Measurements from ENCODE around the gene FAM210A. TPM values are rescaled to one million over a fixed set of nuclear protein-coding genes. Genes with fewer than 3 reads are reported as not detected.
"Not testable (repeated sequence)": the region's sequence is repeated elsewhere in the genome, so short reads cannot be mapped to it uniquely, and the experiment has no call there.

Gene FAM210A
- total and polyA plus RNA-seq, 2 experiments from 2014 or later: 17.2 to 17.9 TPM

DNA sequence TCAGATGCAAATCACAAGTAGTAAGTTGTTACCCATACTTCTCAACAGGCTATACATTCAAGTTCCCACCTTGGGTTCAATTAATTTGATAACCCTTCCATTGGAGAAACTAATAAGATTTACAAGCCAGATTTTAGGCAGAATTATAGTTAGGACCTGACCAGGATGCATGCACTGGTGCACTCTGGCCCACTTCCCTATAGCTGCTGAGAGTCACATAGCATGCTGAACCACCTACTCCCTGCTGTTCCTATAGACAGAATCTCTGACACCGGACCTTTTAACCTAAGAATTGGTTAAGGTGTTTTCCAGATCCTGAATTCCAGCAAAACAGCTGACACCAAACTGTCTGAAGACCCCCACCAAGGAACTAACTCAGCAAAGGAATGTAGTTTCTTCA, 26.2 kb downstream of the FAM210A start (continued):
- TF ChIP-seq, protein P1, sequence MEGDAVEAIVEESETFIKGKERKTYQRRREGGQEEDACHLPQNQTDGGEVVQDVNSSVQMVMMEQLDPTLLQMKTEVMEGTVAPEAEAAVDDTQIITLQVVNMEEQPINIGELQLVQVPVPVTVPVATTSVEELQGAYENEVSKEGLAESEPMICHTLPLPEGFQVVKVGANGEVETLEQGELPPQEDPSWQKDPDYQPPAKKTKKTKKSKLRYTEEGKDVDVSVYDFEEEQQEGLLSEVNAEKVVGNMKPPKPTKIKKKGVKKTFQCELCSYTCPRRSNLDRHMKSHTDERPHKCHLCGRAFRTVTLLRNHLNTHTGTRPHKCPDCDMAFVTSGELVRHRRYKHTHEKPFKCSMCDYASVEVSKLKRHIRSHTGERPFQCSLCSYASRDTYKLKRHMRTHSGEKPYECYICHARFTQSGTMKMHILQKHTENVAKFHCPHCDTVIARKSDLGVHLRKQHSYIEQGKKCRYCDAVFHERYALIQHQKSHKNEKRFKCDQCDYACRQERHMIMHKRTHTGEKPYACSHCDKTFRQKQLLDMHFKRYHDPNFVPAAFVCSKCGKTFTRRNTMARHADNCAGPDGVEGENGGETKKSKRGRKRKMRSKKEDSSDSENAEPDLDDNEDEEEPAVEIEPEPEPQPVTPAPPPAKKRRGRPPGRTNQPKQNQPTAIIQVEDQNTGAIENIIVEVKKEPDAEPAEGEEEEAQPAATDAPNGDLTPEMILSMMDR (conservative IDR thresholded peaks at IDR 0.05; ENCODE audit: low read depth in 2 of 2): no peak
- TF ChIP-seq, protein P2, sequence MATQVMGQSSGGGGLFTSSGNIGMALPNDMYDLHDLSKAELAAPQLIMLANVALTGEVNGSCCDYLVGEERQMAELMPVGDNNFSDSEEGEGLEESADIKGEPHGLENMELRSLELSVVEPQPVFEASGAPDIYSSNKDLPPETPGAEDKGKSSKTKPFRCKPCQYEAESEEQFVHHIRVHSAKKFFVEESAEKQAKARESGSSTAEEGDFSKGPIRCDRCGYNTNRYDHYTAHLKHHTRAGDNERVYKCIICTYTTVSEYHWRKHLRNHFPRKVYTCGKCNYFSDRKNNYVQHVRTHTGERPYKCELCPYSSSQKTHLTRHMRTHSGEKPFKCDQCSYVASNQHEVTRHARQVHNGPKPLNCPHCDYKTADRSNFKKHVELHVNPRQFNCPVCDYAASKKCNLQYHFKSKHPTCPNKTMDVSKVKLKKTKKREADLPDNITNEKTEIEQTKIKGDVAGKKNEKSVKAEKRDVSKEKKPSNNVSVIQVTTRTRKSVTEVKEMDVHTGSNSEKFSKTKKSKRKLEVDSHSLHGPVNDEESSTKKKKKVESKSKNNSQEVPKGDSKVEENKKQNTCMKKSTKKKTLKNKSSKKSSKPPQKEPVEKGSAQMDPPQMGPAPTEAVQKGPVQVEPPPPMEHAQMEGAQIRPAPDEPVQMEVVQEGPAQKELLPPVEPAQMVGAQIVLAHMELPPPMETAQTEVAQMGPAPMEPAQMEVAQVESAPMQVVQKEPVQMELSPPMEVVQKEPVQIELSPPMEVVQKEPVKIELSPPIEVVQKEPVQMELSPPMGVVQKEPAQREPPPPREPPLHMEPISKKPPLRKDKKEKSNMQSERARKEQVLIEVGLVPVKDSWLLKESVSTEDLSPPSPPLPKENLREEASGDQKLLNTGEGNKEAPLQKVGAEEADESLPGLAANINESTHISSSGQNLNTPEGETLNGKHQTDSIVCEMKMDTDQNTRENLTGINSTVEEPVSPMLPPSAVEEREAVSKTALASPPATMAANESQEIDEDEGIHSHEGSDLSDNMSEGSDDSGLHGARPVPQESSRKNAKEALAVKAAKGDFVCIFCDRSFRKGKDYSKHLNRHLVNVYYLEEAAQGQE (IDR thresholded peaks at IDR 0.05; ENCODE audit: unreplicated experiment): no peak
- no peak for TF ChIP-seq NANOG (IDR thresholded peaks at IDR 0.05; ENCODE audit: borderline replicate concordance)

DNA sequence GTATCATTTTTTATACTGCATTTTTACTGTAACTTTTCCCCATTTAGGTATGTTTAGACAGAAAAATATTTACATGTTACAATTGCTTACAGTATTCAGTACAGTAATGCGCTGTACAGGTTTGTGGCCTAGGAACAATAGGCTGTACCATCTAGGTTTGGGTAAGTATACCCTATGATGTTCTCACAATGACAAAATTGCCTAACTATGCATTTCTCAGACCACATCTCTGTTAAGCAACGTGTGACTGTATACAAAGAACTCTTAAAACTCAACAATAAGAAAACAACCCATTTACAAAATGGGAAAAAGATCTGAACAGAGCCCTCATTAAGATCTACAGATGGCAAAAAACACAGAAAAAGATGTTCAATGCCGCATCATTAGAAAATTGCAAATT, 29.4 kb downstream of the FAM210A start:
- DNase-seq (ENCODE audit: low spot score) (no peak), ATAC-seq (no peak)
- TF ChIP-seq ZNF331 (CRISPR knock-in tag; IDR thresholded peaks at IDR 0.05; ENCODE audit: low read depth) (no peak), STAT1 (IDR thresholded peaks at IDR 0.05; ENCODE audit: unreplicated experiment) (no peak), EZH2 (IDR thresholded peaks at IDR 0.05; ENCODE audit: low read depth, unreplicated experiment) (no peak)
- Histone ChIP-seq H4K20me1 (replicated peaks; ENCODE audit: insufficient read depth) (no peaks in the 10 kb centered on the region), H3F3A (replicated peaks; ENCODE audit: low read depth) (no peaks in the 10 kb centered on the region), H3K9me2 (ENCODE audit: insufficient read depth) (0 out of 2 replicates have a peak, but pooled peaks cover 6% of the 10 kb centered on the region), H3K4me3 (no peak overlapping the region), H3K27ac (ENCODE audit: low read depth) (no peak overlapping the region), H3K27me3 (ENCODE audit: insufficient read depth) (no peaks in the 10 kb centered on the region), H3K79me2 (replicated peaks; ENCODE audit: insufficient read depth) (peaks cover 93% of the 10 kb centered on the region), H3K4me1 (ENCODE audit: insufficient read depth) (no peaks in the 10 kb centered on the region), H2AFZ (no peak overlapping the region), H3K4me2 (no peak overlapping the region), H3K36me3 (ENCODE audit: insufficient read depth) (no peaks in the 10 kb centered on the region; the same call in 1 of the 2 replicates)
- Mint-ChIP-seq H3K4me1 (no peaks in the 10 kb centered on the region), H3K27me3 (ENCODE audit: insufficient read depth, low read depth, poor library complexity) (no peaks in the 10 kb centered on the region), H3K9me3 (peaks cover 66% of the 10 kb centered on the region), H3K36me3 (ENCODE audit: low read depth) (peaks cover 49% of the 10 kb centered on the region), H3K4me3 (no peak overlapping the region), H3K27ac (no peak overlapping the region)

DNA sequence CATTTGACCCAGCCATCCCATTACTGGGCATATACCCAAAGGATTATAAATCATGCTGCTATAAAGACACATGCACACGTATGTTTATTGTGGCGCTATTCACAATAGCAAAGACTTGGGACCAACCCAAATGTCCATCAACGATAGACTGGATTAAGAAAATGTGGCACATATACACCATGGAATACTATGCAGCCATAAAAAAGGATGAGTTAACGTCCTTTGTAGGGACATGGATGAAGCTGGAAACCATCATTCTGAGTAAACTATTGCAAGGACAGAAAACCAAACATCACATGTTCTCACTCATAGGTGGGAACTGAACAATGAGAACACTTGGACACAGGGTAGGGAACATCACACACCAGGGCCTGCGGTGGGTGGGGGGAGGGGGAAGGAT, 31.0 kb downstream of the FAM210A start:
- Mint-ChIP-seq H3K36me3 (ENCODE audit: low read depth) (peaks cover 44% of the 10 kb centered on the region), H3K9me3 (peaks cover 59% of the 10 kb centered on the region)
- H3K27me3 ChIP-seq (ENCODE audit: insufficient read depth): not testable (repeated sequence)

DNA sequence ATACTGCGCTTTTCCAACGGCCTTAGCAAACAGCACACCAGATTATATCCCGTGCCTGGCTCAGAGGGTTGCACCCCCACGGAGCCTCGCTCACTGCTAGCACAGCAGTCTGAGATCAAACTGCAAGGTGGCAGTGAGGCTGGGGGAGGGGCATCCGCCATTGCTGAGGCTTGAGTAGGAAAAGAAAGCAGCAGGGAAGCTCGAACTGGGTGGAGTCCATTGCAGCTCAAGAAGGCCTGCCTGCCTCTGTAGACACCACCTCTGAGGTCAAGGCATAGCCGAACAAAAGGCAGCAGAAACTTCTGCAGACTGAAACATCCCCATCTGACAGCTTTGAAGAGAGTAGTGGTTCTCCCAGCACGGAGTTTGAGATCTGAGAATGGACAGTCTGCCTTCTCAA, 36.3 kb downstream of the FAM210A start:
- H3K4me3 ChIP-seq; H4K20me1 ChIP-seq (replicated peaks; ENCODE audit: insufficient read depth); H3F3A ChIP-seq (replicated peaks; ENCODE audit: low read depth); H3K9me2 ChIP-seq (ENCODE audit: insufficient read depth); ATAC-seq; H3K4me1 ChIP-seq (ENCODE audit: insufficient read depth); H3K27me3 ChIP-seq (ENCODE audit: insufficient read depth); H3K27me3 Mint-ChIP-seq (ENCODE audit: insufficient read depth, low read depth, poor library complexity); H3K4me2 ChIP-seq; H3K36me3 ChIP-seq (ENCODE audit: insufficient read depth); DNase-seq (ENCODE audit: low spot score); H3K27ac Mint-ChIP-seq; H3K4me1 Mint-ChIP-seq; H3K4me3 Mint-ChIP-seq; H3K27ac ChIP-seq (ENCODE audit: low read depth); H2AFZ ChIP-seq: not testable (repeated sequence)
- peaks cover 60% of the 10 kb centered on the region for H3K79me2 ChIP-seq (replicated peaks; ENCODE audit: insufficient read depth)
- Mint-ChIP-seq H3K36me3 (ENCODE audit: low read depth) (peaks cover 44% of the 10 kb centered on the region), H3K9me3 (peaks cover 44% of the 10 kb centered on the region)

More for the DNA sequence above, 31.0 kb downstream of the FAM210A start:
- H3K36me3 ChIP-seq (ENCODE audit: insufficient read depth); H3K27ac ChIP-seq (ENCODE audit: low read depth); ATAC-seq; DNase-seq (ENCODE audit: low spot score); H3K27ac Mint-ChIP-seq; H3K4me3 Mint-ChIP-seq; H3K4me1 ChIP-seq (ENCODE audit: insufficient read depth); H2AFZ ChIP-seq; H3F3A ChIP-seq (replicated peaks; ENCODE audit: low read depth); H3K27me3 Mint-ChIP-seq (ENCODE audit: insufficient read depth, low read depth, poor library complexity); H3K4me1 Mint-ChIP-seq; H4K20me1 ChIP-seq (replicated peaks; ENCODE audit: insufficient read depth); H3K4me3 ChIP-seq; H3K4me2 ChIP-seq; H3K9me2 ChIP-seq (ENCODE audit: insufficient read depth): not testable (repeated sequence)
- H3K79me2 ChIP-seq (replicated peaks; ENCODE audit: insufficient read depth): peaks cover 88% of the 10 kb centered on the region

Data from GM23338 (cell line).